ENCODE data around the gene SLITRK3.

SLITRK3 gene

GRCh38 chr3:165195640-165196576, at the start of gene SLITRK3:
Gene SLITRK3 (minus strand): TSS chr3:165196384. CDS start chr3:165190830, 5,554 bp downstream.
- no peak for DNase-seq (ENCODE audit: low read depth in 2 of 2)

- DNase-seq (ENCODE audit: low read depth in 2 of 2): no peak
These were observed 47.4 kb upstream of the SLITRK3 start for GRCh38 chr3:165243597-165243996.

DNA sequence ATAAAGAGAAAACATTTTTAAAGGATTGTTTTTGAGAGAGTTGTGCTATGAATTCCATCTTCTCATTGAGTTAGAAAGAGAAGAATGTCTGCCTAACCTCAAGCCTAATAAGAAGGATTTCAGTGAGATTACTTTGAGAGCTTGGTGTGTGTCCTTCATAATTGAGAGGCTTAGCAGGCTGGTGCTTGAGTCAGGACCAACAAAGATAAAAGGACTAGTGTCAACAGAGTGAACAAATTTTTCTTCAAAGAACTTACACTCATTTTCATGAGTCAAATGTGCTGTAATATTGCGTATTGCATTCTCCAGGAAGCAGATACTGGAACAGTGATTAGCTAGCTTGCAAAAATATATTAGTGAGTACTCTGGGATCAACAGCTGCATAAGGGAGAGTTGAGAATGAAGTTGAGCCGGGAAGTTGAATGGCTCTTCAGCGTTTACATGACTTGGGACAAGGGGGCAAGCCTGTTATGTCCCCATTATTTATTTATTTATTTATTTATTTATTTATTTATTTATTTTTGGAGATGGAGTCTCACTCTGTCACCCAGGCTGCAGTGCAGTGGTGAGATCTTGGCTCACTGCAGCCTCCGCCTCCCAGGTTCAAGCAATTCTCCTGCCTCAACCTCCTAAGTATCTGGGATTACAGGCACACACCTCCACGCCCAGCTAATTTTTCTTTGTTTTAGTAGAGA, 37.5 kb upstream of the SLITRK3 start:
- DNase-seq (ENCODE audit: low read depth in 2 of 2): no peak

DNA sequence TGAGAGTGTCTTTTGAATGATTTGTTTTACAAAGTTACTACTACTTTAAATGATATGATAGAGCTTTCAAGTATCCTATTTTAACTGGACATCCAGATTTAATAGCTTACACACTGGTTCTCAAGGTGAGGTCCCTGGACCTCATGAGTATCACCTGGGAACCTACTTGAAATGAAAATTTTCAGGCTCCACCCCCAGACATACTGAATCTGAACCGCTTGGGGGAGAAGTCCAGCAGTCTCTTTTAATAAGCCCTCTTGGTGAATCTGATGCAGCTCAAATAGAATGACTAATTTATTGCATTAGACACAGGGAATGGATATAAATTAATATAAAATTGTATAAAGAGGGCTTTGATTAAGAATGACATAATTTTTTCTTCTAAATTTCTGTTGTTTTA, 29.4 kb upstream of the SLITRK3 start:
- no peak for DNase-seq (ENCODE audit: low read depth in 2 of 2)

GRCh38 chr3:165217739-165218138, 21.6 kb upstream of the SLITRK3 start:
- DNase-seq (ENCODE audit: low read depth in 2 of 2): no peak

DNA sequence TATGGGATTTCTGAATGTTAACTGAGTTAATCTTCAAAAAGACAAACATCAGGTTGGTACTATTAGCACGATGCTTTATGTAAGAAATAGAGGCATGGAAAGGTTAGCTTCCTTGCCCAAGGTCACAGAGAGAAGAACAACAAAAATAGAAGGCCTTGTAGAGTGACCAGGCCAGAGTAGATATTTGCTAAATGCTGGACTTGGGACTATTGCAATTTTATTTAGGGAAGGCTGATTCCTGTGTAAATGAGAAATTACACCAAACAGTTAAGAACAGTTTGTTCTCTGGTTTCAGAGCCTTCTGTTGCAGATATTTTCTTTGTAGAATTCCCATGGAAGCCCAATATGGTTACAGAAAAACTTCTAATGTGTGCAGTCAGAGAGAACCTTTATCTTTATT, 16.4 kb upstream of the SLITRK3 start:
- no peak for DNase-seq (ENCODE audit: low read depth in 2 of 2)

GRCh38 chr3:165211721-165212120, 15.5 kb upstream of the SLITRK3 start:
- DNase-seq (ENCODE audit: low read depth in 2 of 2): no peak

DNA sequence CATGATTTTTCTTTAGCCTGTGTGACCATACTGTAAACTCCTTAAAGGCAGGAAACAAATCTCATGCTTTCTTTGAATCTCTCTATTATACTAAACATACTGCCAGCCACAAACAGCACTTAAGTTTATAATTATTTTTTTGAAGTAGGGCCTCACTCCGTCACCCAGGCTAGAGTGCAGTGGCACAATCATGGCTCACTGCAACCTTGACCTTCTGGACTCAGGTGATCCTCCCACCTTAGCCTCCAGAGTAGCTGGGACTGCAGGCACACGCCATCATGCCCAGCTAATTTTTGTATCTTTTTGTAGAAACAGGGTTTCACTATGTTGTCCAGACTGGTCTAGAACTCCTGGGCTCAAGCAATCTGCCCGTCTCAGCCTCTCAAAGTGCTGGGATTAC, 14.5 kb upstream of the SLITRK3 start:
- DNase-seq (ENCODE audit: low read depth in 2 of 2): no peak

DNA sequence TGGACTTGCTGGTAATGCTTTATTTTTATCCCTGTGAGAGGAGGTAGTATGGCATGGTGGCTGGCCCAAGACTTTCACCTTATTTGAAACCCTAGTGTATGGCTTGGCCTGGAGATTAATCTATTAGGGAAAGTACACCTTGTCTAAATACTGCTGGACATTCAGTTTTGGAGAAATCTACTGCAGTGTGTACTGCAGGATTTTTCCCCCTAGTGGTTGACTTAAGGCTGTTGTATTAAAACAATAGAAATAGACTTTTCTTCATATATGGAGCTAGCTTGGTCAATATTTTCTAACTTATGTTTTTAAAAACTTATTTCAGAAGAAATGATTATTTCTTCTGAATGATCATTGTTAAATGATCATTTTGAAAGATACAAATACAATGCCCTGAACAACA, 13.9 kb upstream of the SLITRK3 start:
- DNase-seq (ENCODE audit: low read depth in 2 of 2): no peak

DNA sequence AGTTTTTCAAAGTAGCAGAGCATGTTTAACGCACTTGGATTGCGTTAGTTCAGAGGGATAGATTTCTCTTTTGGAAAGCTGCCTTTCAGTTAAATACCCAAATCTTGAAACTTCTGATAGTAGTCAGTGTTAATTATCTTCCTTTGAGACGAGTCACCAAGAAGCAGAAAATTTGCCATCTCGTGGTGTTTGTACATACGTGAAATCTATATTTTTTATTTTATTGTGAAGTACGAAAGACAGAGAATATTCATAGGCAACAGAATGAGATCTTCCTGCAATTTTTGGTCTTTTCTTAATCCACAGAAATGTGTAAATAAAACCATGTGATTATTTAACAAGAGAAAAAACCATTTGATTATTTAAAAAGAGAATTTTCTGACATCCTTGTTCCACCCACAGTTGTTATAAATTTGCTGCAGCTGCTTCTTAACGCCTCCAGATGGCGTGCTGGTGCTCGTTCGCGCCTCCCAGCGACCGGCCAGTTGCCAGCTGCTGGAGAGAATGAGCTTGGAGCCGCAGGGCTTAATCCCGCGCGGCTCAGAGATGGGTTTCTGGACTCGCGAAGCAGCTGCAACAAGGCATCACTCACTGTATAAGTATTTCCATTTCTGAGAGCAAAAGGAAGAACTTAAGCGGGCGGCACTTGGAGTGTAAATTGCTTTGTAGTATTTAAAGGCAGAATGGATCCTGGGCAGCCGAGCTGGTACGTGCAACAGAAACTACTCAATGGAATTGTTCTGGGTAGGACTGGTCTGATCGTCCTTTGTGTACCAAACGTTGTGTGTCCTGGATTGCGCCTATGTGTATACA, 10.5 kb upstream of the SLITRK3 start:
- DNase-seq (ENCODE audit: low read depth in 2 of 2): peak in 1 of 2 experiments; percentile 11

DNA sequence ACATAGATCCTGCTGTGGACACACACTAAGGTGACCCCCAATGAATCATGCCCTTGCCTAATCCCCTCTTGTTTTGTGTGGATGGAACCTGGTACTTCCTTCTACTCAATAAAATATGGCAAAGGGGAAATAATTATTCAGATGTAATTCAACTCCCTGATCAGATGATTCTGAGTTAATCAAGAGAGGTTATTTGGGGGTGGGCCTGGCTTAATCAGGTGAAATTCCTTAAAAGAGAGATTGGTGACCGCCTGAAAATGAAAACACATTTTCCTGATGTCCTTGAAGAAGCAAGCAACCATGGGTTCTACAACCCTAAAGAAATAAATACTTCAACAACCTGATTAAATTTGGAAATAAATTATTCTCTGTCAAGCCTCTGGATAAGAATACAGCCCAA, 8.3 kb upstream of the SLITRK3 start:
- DNase-seq (ENCODE audit: low read depth in 2 of 2): no peak

DNA sequence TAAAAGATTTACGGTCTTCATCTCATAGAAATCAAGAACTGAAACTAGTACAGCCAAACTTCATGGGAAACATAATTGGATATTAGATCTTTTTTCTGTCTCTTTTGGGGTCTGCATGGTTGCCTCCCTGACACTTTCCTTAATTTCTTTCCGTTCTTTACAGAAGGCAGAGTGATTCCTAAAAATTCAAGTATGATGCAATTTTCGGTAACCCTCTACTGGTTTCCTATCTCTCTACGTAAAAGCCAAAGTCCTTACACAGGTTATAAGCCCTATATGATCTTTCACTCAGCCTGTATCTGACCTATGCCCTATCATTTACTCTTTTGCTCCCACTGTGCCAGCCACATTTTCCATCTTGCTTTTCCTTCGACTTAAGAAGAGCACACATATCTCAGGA, 6.8 kb upstream of the SLITRK3 start:
- no peak for DNase-seq (ENCODE audit: low read depth in 2 of 2)

DNA sequence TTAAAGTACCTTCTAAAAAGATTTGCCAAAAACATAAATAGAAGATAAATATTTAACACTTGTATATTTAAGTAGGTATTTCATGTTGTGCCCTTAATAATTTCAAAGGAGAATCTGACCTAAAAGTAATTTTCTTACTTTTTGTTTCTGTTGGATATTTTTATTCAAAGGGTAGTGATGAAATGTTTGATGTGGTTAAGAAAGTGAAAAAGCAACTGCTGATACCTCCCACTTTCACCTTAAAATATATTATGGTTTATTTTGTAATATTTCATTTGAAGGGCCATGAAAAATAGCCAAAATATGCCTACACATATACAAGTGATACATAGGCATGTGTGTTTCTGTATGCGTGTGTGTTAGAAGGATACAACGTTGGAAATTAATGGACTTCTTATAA, 5.8 kb upstream of the SLITRK3 start:
- DNase-seq (ENCODE audit: low read depth in 2 of 2): no peak

GRCh38 chr3:165197481-165197800, 1.3 kb upstream of the SLITRK3 start:
- DNase-seq (ENCODE audit: low read depth in 2 of 2): no peak

GRCh38 chr3:165196577-165197480, 645 bp upstream of the SLITRK3 start:
- DNase-seq (ENCODE audit: low read depth in 2 of 2): no peak

DNA sequence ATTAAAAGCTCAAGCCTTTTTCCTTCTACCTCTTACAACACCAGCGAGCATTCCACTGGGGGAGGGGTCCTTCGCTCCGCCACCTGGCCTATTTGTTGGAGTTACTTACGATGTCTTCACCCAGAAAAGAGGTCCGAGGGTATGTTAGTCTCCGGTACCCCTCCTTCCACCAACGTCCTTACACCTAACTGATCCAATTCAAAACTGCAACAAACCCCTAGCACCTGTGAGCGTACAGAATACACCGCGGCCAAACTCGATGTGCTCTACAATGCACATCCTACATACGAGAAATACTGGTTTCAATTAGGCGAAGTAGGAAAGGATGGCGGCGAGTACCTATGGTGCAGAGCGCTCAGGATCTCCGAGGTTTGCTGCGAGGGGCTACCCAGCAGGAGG, 944 bp downstream of the SLITRK3 start:
- no peak for DNase-seq (ENCODE audit: low read depth in 2 of 2)

GRCh38 chr3:165194511-165195240, 1.5 kb downstream of the SLITRK3 start:
- DNase-seq (ENCODE audit: low read depth in 2 of 2): no peak

GRCh38 chr3:165193366-165194254, 2.6 kb downstream of the SLITRK3 start:
- DNase-seq (ENCODE audit: low read depth in 2 of 2): no peak

DNA sequence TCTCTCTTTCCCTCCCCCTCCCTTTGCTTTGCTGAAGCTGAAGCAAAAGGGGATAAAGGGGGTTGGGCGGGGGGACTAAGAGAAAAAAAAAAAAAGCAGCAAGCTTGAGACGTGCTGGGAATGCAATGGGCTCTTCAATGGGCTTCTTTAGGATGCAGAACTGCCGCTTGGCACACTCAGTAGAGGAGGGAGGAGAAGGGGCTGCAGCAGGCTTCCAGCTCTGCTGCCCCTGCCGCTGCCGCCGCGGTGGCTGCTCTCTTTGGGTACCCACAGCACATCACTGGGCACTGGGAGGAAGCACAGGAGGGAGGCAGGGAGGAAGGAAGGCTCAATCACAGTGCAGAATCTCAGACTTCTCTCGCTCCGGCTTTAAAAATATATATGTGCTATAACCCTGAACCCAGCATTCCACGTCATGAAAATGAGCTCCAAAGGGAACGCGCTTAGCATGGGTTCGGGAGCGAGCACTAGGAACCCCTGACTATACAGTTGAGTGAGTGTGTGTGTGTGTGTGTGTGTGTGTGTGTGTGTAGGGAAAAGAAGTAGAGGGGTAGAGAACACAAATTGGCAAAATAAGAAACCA, 3.5 kb downstream of the SLITRK3 start:
- DNase-seq (ENCODE audit: low read depth in 2 of 2): no peak

All from stimulated activated CD4-positive, alpha-beta T cell treated with anti-CD3 and anti-CD28 coated beads, Interleukin-12 subunit alpha, Interleukin-12 subunit beta, amount 100 ng/mL, for 24 hours (primary cell).